IPS-18a (cell line): ENCODE results near the gene ELFN2.

ENCODE experiments used
- H3K27ac ChIP-seq: one replicate; pipeline ENCODE4 v1.5.1; 2013; ENCODE audit warnings: low read length
- H3K27me3 ChIP-seq: one replicate; pipeline ENCODE4 v1.6.1; 2013; ENCODE audit warnings: mild to moderate bottlenecking, low read length; ENCODE audit not compliant: control insufficient read depth, insufficient read depth
- H3K36me3 ChIP-seq: one replicate; pipeline ENCODE4 v1.6.1; 2013; ENCODE audit warnings: low read depth, low read length; ENCODE audit not compliant: control insufficient read depth
- H3K4me1 ChIP-seq: one replicate; pipeline ENCODE4 v1.6.1; 2013; ENCODE audit warnings: low read depth, low read length; ENCODE audit not compliant: control insufficient read depth
- H3K4me3 ChIP-seq: one replicate; pipeline ENCODE4 v1.5.1; 2013; ENCODE audit warnings: low read length
- H3K9ac ChIP-seq: one replicate; pipeline ENCODE4 v1.6.1; 2013; ENCODE audit warnings: mild to moderate bottlenecking, low read length, moderate library complexity
- H3K9me3 ChIP-seq: one replicate; pipeline ENCODE4 v1.6.1; 2013; ENCODE audit warnings: low read depth, low read length; ENCODE audit not compliant: control insufficient read depth

ELFN2 gene

GRCh38 chr22:37414288-37414687 lies 13.0 kb downstream of the ELFN2 start:
- Histone ChIP-seq H3K9ac (no peak overlapping the region), H3K36me3 (no peaks in the 10 kb centered on the region), H3K4me1 (peaks cover 3% of the 10 kb centered on the region), H3K27me3 (peaks cover 16% of the 10 kb centered on the region), H3K27ac (no peak overlapping the region), H3K4me3 (no peak overlapping the region), H3K9me3 (no peaks in the 10 kb centered on the region)

GRCh38 chr22:37413546-37413945 lies 13.7 kb downstream of the ELFN2 start:
- H3K36me3 ChIP-seq: no peaks in the 10 kb centered on the region
- H3K9me3 ChIP-seq: no peaks in the 10 kb centered on the region
- no peak overlapping the region for H3K4me3 ChIP-seq
- H3K4me1 ChIP-seq: no peaks in the 10 kb centered on the region
- H3K9ac ChIP-seq: no peak overlapping the region
- peaks cover 8% of the 10 kb centered on the region for H3K27me3 ChIP-seq
- H3K27ac ChIP-seq: no peak overlapping the region

GRCh38 chr22:37412495-37413250 lies 14.6 kb downstream of the ELFN2 start:
- Histone ChIP-seq H3K27me3 (no peaks in the 10 kb centered on the region), H3K36me3 (no peaks in the 10 kb centered on the region), H3K9me3 (no peaks in the 10 kb centered on the region), H3K4me1 (no peaks in the 10 kb centered on the region), H3K9ac (no peak overlapping the region), H3K27ac (no peak overlapping the region), H3K4me3 (no peak overlapping the region)

- no peaks in the 10 kb centered on the region for H3K36me3 ChIP-seq
- no peaks in the 10 kb centered on the region for H3K9me3 ChIP-seq
- no peaks in the 10 kb centered on the region for H3K27me3 ChIP-seq
- no peak overlapping the region for H3K9ac ChIP-seq
- no peak overlapping the region for H3K27ac ChIP-seq
- no peak overlapping the region for H3K4me3 ChIP-seq
- no peaks in the 10 kb centered on the region for H3K4me1 ChIP-seq
Measured at GRCh38 chr22:37411655-37412054, 15.6 kb downstream of the ELFN2 start.

GRCh38 chr22:37410174-37411055 lies 16.9 kb downstream of the ELFN2 start:
- Histone ChIP-seq H3K36me3 (no peaks in the 10 kb centered on the region), H3K9me3 (no peaks in the 10 kb centered on the region), H3K27me3 (no peaks in the 10 kb centered on the region), H3K4me1 (no peaks in the 10 kb centered on the region), H3K4me3 (no peak overlapping the region), H3K27ac (no peak overlapping the region), H3K9ac (no peak overlapping the region)

- Histone ChIP-seq H3K27me3 (no peaks in the 10 kb centered on the region), H3K4me3 (no peak overlapping the region), H3K9me3 (no peaks in the 10 kb centered on the region), H3K9ac (no peak overlapping the region), H3K27ac (no peak overlapping the region), H3K36me3 (no peaks in the 10 kb centered on the region), H3K4me1 (no peaks in the 10 kb centered on the region)
Measured at GRCh38 chr22:37409459-37410050, 17.7 kb downstream of the ELFN2 start.

GRCh38 chr22:37409031-37409430 lies 18.2 kb downstream of the ELFN2 start:
- Histone ChIP-seq H3K4me1 (no peaks in the 10 kb centered on the region), H3K27ac (no peak overlapping the region), H3K36me3 (no peaks in the 10 kb centered on the region), H3K27me3 (peaks cover under 1% of the 10 kb centered on the region), H3K9ac (no peak overlapping the region), H3K9me3 (no peaks in the 10 kb centered on the region), H3K4me3 (no peak overlapping the region)

GRCh38 chr22:37407856-37408255 lies 19.4 kb downstream of the ELFN2 start:
- Histone ChIP-seq H3K9ac (no peak overlapping the region), H3K4me1 (no peaks in the 10 kb centered on the region), H3K27ac (no peak overlapping the region), H3K4me3 (no peak overlapping the region), H3K9me3 (no peaks in the 10 kb centered on the region), H3K27me3 (peaks cover 5% of the 10 kb centered on the region), H3K36me3 (no peaks in the 10 kb centered on the region)

GRCh38 chr22:37406441-37407235 lies 20.6 kb downstream of the ELFN2 start:
- no peaks in the 10 kb centered on the region for H3K4me1 ChIP-seq
- no peak overlapping the region for H3K9ac ChIP-seq
- no peak overlapping the region for H3K27ac ChIP-seq
- no peaks in the 10 kb centered on the region for H3K9me3 ChIP-seq
- H3K27me3 ChIP-seq: peaks cover 5% of the 10 kb centered on the region
- no peak overlapping the region for H3K4me3 ChIP-seq
- H3K36me3 ChIP-seq: no peaks in the 10 kb centered on the region

- Histone ChIP-seq H3K9ac (no peak overlapping the region), H3K4me3 (no peak overlapping the region), H3K9me3 (no peaks in the 10 kb centered on the region), H3K4me1 (no peaks in the 10 kb centered on the region), H3K36me3 (no peaks in the 10 kb centered on the region), H3K27ac (no peak overlapping the region), H3K27me3 (peaks cover 5% of the 10 kb centered on the region)
Measured at GRCh38 chr22:37404091-37404490, 23.2 kb downstream of the ELFN2 start.
